ENCODE data around the gene UQCC3.
"Not testable (repeated sequence)": the region's sequence is repeated elsewhere in the genome, so short reads cannot be mapped to it uniquely, and the experiment has no call there.

UQCC3 gene

DNA sequence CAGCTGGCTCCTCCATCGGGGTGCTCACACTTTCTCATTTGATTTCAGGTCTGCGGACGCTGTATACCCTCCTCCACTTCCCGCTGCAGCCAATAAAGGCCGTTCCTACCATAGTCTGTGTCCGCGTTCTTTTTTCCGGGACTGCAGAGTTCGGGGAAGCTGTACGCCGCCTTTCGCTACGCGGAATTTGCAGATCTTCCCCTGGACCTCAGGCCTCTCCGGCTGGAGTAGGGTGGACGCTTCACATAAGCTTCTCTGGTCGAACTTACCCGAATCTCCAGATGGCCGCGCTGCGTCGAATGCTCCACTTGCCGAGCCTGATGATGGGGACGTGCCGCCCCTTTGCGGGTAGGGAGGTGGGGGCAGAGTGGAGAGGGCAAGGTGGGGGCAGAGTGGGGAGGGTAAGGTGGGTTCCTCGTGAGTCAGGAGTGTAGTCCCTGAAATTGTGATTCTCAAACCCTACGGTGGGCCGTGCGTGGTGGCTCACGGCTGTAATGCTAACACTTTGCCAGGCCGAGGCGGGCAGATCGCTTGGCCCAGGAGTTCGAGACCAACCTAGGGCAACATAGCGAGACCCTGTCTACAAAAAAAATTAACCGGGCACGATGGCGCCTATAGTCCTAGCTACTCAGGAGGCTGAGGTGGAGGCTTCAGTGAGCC is 5.7 kb upstream of the UQCC3 start:
- peak; percentile 44 for DNase-seq

- no peak for DNase-seq
Observed at GRCh38 chr11:62666259-62666926, 5.1 kb upstream of the UQCC3 start.

DNA sequence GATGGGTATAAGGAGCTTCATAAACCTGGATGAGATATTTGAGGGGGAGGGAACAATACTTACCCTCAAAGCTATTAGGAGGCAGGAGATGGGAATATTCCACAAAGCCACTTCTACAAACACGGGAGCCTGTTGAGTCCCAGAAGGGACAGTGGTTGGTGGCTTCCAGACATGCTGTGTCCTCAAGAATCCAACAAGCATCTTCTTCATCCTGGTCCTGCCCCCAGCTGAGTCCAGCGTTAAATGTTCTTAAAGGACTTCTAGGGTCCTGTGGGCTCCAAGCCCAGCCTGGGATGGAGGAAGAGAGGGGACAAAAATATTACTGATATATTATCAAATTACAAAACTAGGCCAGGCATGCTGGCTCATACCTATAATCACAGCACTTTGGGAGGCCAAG is 4.0 kb upstream of the UQCC3 start:
- no peak for DNase-seq

GRCh38 chr11:62669420-62670161 is 1.9 kb upstream of the UQCC3 start:
- DNase-seq: no peak

- peak; percentile 87 for DNase-seq
Observed at GRCh38 chr11:62671236-62671607, 251 bp upstream of the UQCC3 start.

GRCh38 chr11:62673196-62673525 is 1.7 kb downstream of the UQCC3 start:
- no peak for DNase-seq

DNA sequence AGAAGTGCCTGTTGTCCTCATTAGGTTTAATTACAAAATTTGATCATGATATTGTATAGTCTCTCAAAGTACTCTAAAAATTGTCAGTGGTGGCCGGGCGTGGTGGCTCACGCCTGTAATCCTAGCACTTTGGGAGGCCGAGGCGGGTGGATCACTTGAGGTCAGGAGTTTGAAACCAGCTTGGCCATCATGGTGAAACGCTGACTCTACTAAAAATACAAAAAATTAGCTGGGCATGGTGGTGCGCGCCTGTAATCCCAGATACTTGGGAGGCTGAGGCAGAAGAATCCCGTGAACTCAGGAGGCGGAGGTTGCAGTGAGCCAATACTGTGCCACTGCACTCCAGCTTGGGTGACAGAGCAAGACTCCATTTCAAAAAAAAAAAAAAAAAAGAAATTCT is 3.9 kb downstream of the UQCC3 start:
- DNase-seq: not testable (repeated sequence)

DNA sequence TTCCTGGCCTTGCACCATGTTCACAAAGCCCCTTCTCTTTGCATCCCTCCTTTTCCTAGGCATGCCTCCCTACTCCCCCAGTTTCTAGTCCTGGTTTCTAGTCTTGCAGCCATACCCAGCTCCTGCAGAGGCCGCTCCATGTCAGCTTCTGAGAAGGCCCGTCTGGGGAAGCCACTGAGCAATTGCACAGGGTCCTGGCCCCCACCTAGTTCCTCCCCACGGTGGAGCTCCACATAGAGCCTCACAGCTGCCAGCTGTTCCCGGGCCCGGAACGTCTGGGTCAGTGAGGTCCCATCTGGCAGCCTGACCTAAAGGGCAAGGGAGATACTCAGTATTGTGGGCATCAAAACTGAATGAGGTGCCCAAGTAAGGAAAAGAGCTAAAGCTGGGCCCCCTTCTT is 5.2 kb downstream of the UQCC3 start:
- DNase-seq: no peak

DNA sequence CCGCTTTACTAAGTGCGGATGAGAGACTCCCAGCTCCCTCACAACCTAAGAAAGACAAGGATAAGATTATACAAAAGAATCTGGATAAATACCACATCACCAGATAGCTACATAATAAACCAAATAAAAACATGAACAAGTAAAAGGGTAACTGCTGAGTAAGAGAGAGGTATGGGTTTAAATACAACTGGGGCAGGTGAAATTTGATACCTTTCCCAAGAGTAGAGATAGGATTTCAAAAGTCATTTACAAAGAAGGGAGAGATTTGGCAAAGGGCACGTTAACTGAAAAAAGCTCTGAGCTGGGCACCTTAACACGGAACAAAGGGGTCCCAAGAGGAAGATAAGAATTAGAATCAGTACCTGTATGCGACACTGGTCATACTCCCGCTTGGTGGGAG is 5.7 kb downstream of the UQCC3 start:
- DNase-seq: no peak

DNA sequence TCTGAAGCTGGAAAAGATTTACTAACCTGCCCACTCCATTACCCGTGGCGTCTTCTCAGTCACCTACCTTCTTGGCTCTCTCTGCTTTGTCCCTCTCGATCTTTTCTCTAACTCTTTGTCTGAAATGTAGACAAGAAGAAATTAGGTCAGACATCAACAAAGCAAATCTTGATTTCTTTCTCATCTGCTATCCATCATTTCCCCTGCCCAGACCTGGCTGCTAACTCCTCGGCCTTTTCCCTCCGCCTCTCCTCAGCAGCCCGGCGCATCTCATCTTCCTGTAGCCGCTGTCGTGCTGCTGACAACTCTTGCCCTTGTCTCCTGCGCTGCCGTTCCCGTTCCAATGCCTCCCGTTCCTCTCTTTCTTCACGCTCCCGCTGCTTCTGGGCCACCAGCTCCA is 6.2 kb downstream of the UQCC3 start:
- DNase-seq: no peak

GRCh38 chr11:62678433-62678769 is 6.9 kb downstream of the UQCC3 start:
- no peak for DNase-seq

DNA sequence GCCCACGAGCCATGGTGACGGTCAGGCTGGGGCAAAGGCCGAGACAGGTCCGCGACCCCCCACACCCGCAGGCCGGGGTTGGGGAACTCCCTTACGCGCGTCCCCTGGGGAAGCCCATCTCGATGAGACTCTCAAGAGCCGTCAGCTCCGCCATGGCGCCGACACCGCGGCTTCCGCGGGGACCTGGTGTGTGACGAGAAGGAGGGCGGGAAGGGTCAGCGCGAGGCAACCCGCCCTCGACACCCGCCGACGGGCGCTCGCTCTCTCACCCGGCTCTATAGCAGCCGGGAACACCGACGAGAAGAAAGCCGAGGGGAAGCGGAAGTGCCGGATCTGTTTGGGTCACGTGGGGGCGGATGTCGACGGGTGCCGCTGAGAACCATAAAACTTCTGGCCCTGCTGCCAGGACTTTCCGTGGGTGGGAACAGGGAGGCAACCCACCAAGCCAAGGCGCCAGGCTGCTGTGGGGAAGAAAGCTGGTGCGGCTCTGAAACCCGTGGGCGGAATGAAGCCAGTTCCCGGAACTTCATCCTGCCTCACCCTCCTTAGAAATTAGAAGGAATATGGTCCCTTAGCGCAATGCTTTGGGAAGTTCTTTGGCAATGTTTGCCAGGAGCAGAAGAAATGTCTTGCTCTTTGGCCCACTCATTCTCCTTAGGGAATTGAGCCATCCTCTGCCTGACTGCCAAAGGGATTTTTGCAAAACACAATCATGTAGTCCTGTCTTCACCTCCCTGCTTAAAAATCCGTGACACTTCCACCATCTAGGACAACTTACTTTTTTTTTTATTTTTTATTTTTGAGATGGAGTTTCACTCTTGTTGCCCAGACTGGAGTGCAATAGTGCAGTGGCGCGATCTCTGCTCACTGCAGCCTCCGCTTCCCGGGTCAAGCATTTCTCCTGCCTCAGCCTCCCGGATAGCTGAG is 7.6 kb downstream of the UQCC3 start, which contains the start of gene UBXN1:
Gene UBXN1, minus strand, starts transcription at position 304 of the 927 bp plus-strand sequence. Its CDS starts 150 bp downstream, at position 154.
- peak; percentile 87 for DNase-seq

DNA sequence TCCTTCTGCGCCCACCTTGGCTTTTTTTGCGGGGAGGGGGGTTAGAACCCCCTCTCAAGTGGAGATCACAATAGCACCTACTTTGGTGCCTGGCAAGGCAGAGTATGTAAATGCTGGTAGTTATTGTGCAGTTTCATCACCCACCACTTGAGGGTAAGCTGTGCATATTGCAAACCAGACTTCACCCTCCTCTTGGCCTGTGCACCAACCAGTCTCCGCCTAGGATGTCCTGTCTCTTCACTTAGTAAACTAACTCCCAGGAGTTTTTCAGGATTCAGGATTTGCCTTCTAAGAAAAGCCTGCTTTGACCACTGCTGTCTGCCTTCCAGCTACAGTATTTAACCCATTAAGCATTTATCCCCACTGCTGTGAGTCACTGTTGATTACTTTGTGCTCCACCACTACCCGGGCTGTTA is 9.4 kb downstream of the UQCC3 start:
- peak; percentile 56 for DNase-seq

DNA sequence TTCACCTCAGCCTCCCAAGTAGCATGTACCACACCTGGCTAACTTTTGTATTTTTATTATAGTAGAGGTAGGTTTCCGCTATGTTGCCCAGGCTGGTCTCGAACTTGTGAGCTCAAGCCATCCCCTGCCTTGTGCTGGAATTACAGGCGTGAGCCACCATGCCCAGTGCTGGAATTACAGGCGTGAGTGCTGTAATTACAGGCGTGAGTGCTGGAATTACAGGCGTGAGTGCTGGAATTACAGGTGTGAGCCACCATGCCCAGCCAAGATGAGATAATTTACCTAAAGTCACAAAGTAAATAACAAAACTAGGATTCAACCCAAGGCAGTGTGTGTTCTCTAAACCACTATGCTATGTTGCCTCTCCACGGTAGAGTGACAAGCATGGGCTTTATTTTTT is 11.0 kb downstream of the UQCC3 start:
- DNase-seq: no peak

DNA sequence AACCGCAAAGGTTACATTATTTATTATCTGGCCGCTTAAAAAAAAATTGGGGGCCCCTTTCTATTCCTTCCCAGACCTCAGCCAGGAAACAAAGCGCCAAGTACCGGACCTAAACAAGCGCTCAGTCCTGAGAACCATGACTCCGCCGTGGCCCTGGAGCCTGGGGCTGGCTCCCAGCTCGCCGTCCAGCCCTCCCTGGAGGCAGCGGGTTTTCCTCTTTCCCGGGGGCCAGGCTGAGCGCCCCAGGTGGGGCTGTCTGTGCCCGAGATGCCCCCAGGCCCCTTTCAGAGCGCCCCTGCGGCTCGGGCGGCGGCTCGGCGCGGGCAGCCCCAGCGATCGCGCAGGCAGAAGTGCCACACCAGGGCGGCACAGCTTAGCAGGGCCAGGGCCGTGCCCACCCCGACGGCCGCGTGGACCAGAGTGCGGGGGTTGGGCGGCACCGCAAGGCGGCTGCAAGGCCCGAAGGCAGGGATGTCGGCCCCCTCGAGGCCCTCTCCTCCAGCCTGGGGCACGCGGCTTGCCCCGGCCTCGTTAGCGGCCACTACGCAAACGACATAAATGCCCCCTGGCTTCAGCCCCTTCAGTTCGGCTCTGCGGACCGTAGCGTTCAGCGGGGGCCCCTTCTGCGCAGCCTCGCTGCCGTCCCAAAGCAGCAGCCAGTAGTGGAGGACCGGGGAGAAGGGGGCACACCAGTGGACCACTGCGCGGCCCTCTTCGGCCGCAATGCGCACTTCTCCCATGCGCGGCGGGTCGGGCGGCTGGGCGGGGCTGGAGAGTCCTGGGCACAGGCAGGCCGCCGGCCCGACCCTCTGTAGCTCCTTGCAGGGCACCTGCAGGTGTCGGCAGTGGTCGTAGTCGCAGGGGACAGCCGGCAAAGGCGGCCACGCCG is 16.3 kb downstream of the UQCC3 start:
- no peak for DNase-seq

- no peak for DNase-seq
Observed at GRCh38 chr11:62688491-62688890, 17.0 kb downstream of the UQCC3 start.

DNA sequence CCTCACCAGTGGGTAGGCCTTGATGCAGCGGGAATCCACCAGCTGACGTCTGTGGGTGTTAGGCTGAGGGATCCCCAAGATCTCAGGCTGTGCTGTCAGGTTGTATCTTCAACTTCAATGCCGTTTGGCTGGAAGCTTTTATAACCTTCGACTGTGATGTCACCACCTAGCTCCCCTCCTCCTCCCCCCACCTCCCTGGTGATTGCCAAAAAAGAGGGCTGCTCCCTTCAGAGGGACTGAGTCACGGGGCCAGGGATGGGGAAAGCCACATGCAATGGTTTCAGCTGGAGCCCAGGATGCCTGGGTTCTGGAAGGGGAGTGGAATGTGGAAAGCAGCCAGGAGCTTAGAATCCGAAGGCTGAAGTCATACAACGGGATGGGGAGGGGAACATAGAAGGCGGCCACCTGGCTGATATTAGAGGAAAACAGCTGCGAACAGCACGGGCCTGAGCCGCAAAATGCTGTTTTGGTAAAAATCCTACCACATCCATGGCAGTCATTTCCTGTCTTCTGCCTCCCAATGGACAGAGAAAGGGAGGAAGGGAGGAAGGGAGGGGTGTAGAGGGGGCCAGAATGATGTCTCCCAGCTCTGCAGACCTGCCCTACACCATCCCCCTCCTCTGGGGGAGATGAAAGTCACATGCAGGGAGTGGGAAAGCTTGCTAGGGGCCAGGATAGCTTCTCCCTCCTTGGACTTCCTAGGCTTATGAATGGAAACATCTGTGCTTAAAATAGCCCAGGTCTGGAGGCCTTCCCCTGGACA is 18.1 kb downstream of the UQCC3 start, which contains the start of gene LRRN4CL:
Gene LRRN4CL, minus strand, starts transcription at position 110 of the 763 bp plus-strand sequence. CDS start 1,022 bp downstream, outside the sequence.
- no peak for DNase-seq

DNA sequence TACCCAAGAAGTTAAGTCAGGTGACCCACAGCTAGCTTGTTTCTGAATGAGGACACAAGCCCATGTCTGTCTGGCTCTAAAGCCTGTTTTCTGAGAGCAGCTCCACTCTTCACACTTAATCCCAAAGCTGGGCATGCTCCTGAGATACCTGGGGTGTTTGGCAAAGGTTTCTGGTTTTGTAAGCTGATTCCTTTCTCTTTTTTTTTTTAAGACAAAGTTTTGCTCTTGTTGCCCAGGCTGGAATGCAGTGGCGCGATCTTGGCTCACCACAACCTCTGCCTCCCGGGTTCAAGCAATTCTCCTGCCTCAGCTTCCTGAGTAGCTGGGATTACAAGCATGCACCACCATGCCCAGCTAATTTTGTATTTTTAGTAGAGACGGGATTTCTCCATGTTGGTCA is 22.2 kb downstream of the UQCC3 start:
- DNase-seq: not testable (repeated sequence)

DNA sequence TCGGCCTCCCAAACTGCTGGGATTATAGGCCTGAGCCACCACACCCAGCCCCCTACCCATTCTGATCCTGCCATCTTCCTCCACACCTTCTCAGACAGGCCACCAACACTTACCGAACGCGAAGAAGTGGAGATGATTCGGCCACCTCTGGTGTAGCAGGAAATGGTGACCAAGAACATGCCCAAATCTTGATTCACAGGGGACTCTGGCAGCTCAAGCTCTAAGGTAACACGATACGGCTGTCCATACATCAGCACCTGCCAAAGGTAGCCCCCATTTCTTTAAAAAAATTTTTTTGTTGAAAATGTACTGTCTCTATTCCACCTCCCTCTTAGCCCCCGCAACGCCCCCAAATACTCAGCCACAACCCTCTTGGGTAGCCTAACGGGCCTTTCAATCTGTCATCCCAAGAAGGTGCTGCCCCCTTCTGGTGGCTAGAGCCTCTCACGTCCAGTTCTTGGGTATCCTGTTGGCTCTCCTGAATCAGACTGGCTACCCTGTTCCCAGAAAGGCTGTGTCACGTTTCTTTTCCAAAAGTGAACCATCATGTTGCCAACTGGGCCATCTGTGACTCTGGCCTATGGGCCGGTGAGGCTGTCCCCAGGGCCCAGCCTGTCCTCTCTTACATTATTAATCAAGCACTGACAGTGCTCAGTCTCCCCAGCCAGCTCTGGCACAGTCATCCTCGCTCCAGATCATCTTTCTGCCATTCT is 23.1 kb downstream of the UQCC3 start:
- peak; percentile 72 for DNase-seq

DNA sequence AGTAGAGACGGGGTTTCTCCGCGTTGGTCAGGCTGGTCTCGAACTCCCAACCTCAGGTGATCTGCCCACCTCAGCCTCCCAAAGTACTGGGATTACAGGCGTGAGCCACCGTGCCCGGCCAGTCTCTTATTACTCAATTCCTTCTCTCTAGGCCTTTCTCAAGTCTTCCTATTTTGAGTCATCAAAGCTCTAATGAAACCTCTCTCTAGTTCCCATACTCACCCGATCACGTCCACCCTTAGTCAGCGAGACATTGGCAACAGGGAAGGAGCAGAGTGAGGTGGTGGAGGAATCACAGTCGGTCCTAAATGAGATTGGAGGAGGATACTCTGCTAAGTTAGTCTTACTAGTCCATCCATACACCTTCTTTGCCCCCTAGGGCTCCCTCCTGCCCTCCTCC is 30.8 kb downstream of the UQCC3 start:
- no peak for DNase-seq
